Measurements from ENCODE around the gene HAPLN2.

Gene HAPLN2

DNA sequence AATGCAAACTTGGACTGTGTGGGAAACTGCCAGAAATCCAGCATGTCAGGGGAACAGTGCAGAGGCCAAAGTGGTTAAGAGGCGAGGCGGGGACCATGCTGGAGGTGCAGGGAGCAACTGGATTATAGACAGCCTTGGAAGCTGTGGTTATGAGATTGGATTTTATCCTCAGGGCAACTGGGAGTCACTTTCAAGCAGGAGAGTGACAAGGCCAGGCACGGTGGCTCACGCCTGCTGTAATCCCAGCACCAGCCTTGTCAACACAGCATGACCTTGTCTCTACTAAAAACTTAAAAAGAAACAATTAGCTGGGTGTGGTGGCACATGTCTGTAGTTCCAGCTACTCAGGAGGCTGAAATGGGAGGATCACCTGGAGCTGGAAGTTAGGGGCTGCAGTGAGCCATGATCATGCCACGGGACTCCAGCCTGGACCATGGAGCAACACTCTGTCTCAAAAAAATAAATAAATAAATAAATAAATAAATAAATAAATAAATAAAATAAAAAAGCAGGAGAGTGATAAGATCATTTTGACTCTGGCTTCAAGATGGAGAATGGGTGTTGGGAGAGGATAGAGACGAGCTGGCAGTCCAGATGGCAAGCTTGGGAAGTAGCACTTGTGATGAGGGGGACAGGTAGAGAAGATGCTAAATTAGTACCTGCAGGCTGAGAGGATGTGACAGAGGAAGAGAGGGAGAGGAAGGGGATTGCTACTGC is 3.5 kb downstream of the HAPLN2 start (continued):
- TF ChIP-seq ZNF138 (tag by site-specific recombination; IDR thresholded peaks at IDR 0.05; ENCODE audit: borderline replicate concordance) (peak; percentile 88; the same call in 1 of the 2 replicates), ZNF391 (tag by site-specific recombination; IDR thresholded peaks at IDR 0.05; ENCODE audit: borderline replicate concordance, low read depth) (no peak), ZFHX2 (tag by site-specific recombination; conservative IDR thresholded peaks at IDR 0.05) (no peak), ZNF423 (tag by site-specific recombination; IDR thresholded peaks at IDR 0.05) (no peak), ZNF514 (tag by site-specific recombination; IDR thresholded peaks at IDR 0.05) (peak; percentile 98), ZNF19 (tag by site-specific recombination; IDR thresholded peaks at IDR 0.05; ENCODE audit: low read depth) (peak; percentile 97), ZBTB6 (tag by site-specific recombination; IDR thresholded peaks at IDR 0.05) (no peak), SP3 (tag by site-specific recombination; IDR thresholded peaks at IDR 0.05) (peak; percentile 47; the same call in 1 of the 2 replicates), SCRT1 (tag by site-specific recombination; IDR thresholded peaks at IDR 0.05; ENCODE audit: borderline replicate concordance) (no peak), ZBTB21 (tag by site-specific recombination; IDR thresholded peaks at IDR 0.05) (peak; percentile 81; the same call in 1 of the 2 replicates), ZNF174 (tag by site-specific recombination; IDR thresholded peaks at IDR 0.05) (no peak), ZNF785 (tag by site-specific recombination; IDR thresholded peaks at IDR 0.05) (no peak), ZNF23 (tag by site-specific recombination; IDR thresholded peaks at IDR 0.05; ENCODE audit: borderline replicate concordance) (no peak), MYNN (tag by site-specific recombination; IDR thresholded peaks at IDR 0.05; ENCODE audit: borderline replicate concordance) (peak; percentile 65; the same call in 1 of the 2 replicates), GLIS2 (tag by site-specific recombination; IDR thresholded peaks at IDR 0.05) (no peak), ZBTB7A (tag by site-specific recombination; IDR thresholded peaks at IDR 0.05; ENCODE audit: low read depth) (no peak), SP7 (tag by site-specific recombination; IDR thresholded peaks at IDR 0.05) (peak; percentile 39; the same call in 1 of the 2 replicates), ZNF76 (tag by site-specific recombination; IDR thresholded peaks at IDR 0.05; ENCODE audit: borderline replicate concordance, low read depth) (no peak), ZNF18 (tag by site-specific recombination; IDR thresholded peaks at IDR 0.05) (peak; percentile 77), KLF7 (tag by site-specific recombination; IDR thresholded peaks at IDR 0.05; ENCODE audit: borderline replicate concordance) (peak; percentile 82; the same call in 1 of the 2 replicates), ZSCAN4 (tag by site-specific recombination; IDR thresholded peaks at IDR 0.05) (no peak), ZBTB44 (tag by site-specific recombination; IDR thresholded peaks at IDR 0.05) (no peak), ZBTB17 (tag by site-specific recombination; IDR thresholded peaks at IDR 0.05) (no peak)
- TF ChIP-seq, protein P1, sequence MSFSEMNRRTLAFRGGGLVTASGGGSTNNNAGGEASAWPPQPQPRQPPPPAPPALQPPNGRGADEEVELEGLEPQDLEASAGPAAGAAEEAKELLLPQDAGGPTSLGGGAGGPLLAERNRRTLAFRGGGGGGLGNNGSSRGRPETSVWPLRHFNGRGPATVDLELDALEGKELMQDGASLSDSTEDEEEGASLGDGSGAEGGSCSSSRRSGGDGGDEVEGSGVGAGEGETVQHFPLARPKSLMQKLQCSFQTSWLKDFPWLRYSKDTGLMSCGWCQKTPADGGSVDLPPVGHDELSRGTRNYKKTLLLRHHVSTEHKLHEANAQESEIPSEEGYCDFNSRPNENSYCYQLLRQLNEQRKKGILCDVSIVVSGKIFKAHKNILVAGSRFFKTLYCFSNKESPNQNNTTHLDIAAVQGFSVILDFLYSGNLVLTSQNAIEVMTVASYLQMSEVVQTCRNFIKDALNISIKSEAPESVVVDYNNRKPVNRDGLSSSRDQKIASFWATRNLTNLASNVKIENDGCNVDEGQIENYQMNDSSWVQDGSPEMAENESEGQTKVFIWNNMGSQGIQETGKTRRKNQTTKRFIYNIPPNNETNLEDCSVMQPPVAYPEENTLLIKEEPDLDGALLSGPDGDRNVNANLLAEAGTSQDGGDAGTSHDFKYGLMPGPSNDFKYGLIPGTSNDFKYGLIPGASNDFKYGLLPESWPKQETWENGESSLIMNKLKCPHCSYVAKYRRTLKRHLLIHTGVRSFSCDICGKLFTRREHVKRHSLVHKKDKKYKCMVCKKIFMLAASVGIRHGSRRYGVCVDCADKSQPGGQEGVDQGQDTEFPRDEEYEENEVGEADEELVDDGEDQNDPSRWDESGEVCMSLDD (tag by site-specific recombination; IDR thresholded peaks at IDR 0.05), result no peak
- TF ChIP-seq, protein P2, sequence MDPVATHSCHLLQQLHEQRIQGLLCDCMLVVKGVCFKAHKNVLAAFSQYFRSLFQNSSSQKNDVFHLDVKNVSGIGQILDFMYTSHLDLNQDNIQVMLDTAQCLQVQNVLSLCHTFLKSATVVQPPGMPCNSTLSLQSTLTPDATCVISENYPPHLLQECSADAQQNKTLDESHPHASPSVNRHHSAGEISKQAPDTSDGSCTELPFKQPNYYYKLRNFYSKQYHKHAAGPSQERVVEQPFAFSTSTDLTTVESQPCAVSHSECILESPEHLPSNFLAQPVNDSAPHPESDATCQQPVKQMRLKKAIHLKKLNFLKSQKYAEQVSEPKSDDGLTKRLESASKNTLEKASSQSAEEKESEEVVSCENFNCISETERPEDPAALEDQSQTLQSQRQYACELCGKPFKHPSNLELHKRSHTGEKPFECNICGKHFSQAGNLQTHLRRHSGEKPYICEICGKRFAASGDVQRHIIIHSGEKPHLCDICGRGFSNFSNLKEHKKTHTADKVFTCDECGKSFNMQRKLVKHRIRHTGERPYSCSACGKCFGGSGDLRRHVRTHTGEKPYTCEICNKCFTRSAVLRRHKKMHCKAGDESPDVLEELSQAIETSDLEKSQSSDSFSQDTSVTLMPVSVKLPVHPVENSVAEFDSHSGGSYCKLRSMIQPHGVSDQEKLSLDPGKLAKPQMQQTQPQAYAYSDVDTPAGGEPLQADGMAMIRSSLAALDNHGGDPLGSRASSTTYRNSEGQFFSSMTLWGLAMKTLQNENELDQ (tag by site-specific recombination; IDR thresholded peaks at IDR 0.05; ENCODE audit: low read depth), result no peak
- TF ChIP-seq, protein P3, sequence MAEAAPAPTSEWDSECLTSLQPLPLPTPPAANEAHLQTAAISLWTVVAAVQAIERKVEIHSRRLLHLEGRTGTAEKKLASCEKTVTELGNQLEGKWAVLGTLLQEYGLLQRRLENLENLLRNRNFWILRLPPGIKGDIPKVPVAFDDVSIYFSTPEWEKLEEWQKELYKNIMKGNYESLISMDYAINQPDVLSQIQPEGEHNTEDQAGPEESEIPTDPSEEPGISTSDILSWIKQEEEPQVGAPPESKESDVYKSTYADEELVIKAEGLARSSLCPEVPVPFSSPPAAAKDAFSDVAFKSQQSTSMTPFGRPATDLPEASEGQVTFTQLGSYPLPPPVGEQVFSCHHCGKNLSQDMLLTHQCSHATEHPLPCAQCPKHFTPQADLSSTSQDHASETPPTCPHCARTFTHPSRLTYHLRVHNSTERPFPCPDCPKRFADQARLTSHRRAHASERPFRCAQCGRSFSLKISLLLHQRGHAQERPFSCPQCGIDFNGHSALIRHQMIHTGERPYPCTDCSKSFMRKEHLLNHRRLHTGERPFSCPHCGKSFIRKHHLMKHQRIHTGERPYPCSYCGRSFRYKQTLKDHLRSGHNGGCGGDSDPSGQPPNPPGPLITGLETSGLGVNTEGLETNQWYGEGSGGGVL (tag by site-specific recombination; IDR thresholded peaks at IDR 0.05), result no peak
